ENCODE results near the gene AKAP6. TPM values are rescaled to one million over a fixed set of nuclear protein-coding genes. Genes with fewer than 3 reads are reported as not detected.

The AKAP6 gene
- total and polyA plus RNA-seq, 10 of the 15 experiments (the other 5 are each of a cell fraction or from before 2014, with no cell fraction given) = 0.35 to 5.9 (median 2.2) TPM

- 18% methylated on average over 2 of the region's 2 CpGs for WGBS (ENCODE audit: insufficient coverage, insufficient replicate concordance, low lambda C conversion rate, missing lambda C conversion rate)
Observed at GRCh38 chr14:32546246-32546645, 217.1 kb downstream of the AKAP6 start.

More at GRCh38 chr14:32546246-32546645, 217.1 kb downstream of the AKAP6 start:
- ATAC-seq = no peak
- no peak overlapping the region for H2AFZ ChIP-seq (ENCODE audit: control insufficient read depth, low read depth, low read length)
- H3K27ac ChIP-seq (ENCODE audit: control insufficient read depth, insufficient read depth) = no peak overlapping the region
- no peak overlapping the region for H3K4me3 ChIP-seq
- in situ Hi-C loops (cut with MboI) (no loop called here), intact Hi-C loops (cut with micrococcal nuclease; ENCODE audit: unreplicated experiment) (no loop called here)
- no peak for FAIRE-seq
- no peak overlapping the region for H3K4me2 ChIP-seq (ENCODE audit: control insufficient read depth, insufficient read depth)
- no peaks in the 10 kb centered on the region for H3K79me2 ChIP-seq (ENCODE audit: control insufficient read depth, insufficient read depth, low read length)
- TF ChIP-seq SIX5 (IDR thresholded peaks at IDR 0.05; ENCODE audit: low read depth, low read length, severe bottlenecking) (no peak), HSF1 (IDR thresholded peaks at IDR 0.05; ENCODE audit: low read depth, low read length) (no peak), SREBF1 (IDR thresholded peaks at IDR 0.05; ENCODE audit: low read length) (no peak), CHD2 (IDR thresholded peaks at IDR 0.05; ENCODE audit: borderline replicate concordance, low read depth, low read length) (no peak), TCF3 (IDR thresholded peaks at IDR 0.05; ENCODE audit: borderline replicate concordance, insufficient read depth, low read depth, low read length) (no peak), IRF4 (IDR thresholded peaks at IDR 0.05; ENCODE audit: low read depth, low read length) (no peak), IKZF1 (conservative IDR thresholded peaks at IDR 0.05) (no peak), YY1 (IDR thresholded peaks at IDR 0.05; ENCODE audit: low read depth, low read length) (no peak), ZBTB4 (CRISPR knock-in tag; IDR thresholded peaks at IDR 0.05) (no peak), SUZ12 (IDR thresholded peaks at IDR 0.05; ENCODE audit: unreplicated experiment) (no peak)
- ChIA-PET SMC1A (ENCODE audit: uncharacterized antibody, unreplicated experiment) (interaction anchor here (1.1 kb wide), 1 partner anchor 13 kb away, joined by 3 read pairs; no protein-coding TSS in a partner anchor), POLR2A (no interaction called here), CTCF (interaction anchor here (2.3 kb wide), 1 partner anchor 14 kb away, joined by 7 read pairs; no protein-coding TSS in a partner anchor), RAD21 (ENCODE audit: unreplicated experiment) (no interaction called here)
- H3K4me1 ChIP-seq (ENCODE audit: control insufficient read depth, insufficient read depth, low read length) = no peaks in the 10 kb centered on the region
- no peaks in the 10 kb centered on the region for H3K9me3 ChIP-seq (replicated peaks; ENCODE audit: control insufficient read depth, insufficient read depth, low read length)
- no peaks in the 10 kb centered on the region for H3K36me3 ChIP-seq (ENCODE audit: control insufficient read depth in 2 of 2, insufficient read depth in 2 of 2, low read length in 1 of 2)
- no peaks in the 10 kb centered on the region for H4K20me1 ChIP-seq (ENCODE audit: control insufficient read depth, insufficient read depth)
- no TSS peak for BruUV-seq (replicated peaks)
- H3K9ac ChIP-seq (ENCODE audit: control insufficient read depth, insufficient read depth, low read length) = no peak overlapping the region
- H3K27me3 ChIP-seq (replicated peaks in 1 of 2; ENCODE audit: control insufficient read depth in 2 of 2, insufficient read depth in 2 of 2, low read length in 1 of 2) = no peaks in the 10 kb centered on the region
- no peak for DNase-seq (ENCODE audit: low read depth, low spot score)
